HCT116 (cell line): ENCODE measurements around the gene PIGM. TPM values are rescaled to one million over a fixed set of nuclear protein-coding genes. Genes with fewer than 3 reads are reported as not detected.

Experiments
- ATAC-seq: fragments of 200-7000 bp; cut with Tn5 transposase; 2 replicates; pipeline ENCODE4 v1.9.1; 2020; ENCODE audit warnings: mild to moderate bottlenecking, moderate library complexity
- BruUV-seq: library from RNA; stranded (reverse); fragments of 400-500 nt; replicated peaks from 2 replicates; lab custom pipeline; 2021; lab: Mats Ljungman, UMichigan
- CTCF ChIA-PET: fragments of 300-600 bp; sonication (Branson Sonifier 250); formaldehyde crosslinking; loops from one replicate; lab custom pipeline; 2021; ENCODE audit warnings: antibody characterized with exemption; lab: Charles Lee
- POLR2A ChIA-PET: fragments of 300-600, 350-600 bp; sonication (Branson Sonifier 250); formaldehyde crosslinking; loops from one replicate; lab custom pipeline; 2021; ENCODE audit warnings: antibody characterized with exemption; lab: Charles Lee
- RAD21 ChIA-PET, 2 experiments: fragments of 300-600 bp; sonication (Branson Sonifier 250); formaldehyde crosslinking; loops; one replicate each; lab custom pipeline; 2023; ENCODE audit warnings: low total read pairs in 2 of 2; ENCODE audit not compliant: uncharacterized antibody in 2 of 2, unreplicated experiment in 2 of 2, low non-redundant PET in 1 of 2; lab: Charles Lee
- DNase-seq: peaks from one replicate; pipeline ENCODE4 v3.0.0-alpha.2; 2010; ENCODE audit warnings: low read depth, low spot score
- H2AFZ ChIP-seq: fragments of 200-600 bp; shearing (Covaris generic), sonication (generic); 2 replicates; pipeline ENCODE4 v1.6.1; 2017; ENCODE audit warnings: low read depth, mixed run types, mixed read lengths, antibody characterized with exemption, low read length; ENCODE audit not compliant: poor library complexity, severe bottlenecking
- H3K27ac ChIP-seq: 2 replicates; pipeline ENCODE4 v1.5.1; 2012; ENCODE audit warnings: low read depth, low read length
- H3K27me3 ChIP-seq: fragments of 200-600 bp; sonication (generic); 2 replicates; pipeline ENCODE4 v1.6.1; 2016; ENCODE audit warnings: mixed run types, low read length, mixed read lengths; ENCODE audit not compliant: insufficient read depth
- H3K36me3 ChIP-seq, 2 experiments: fragments of 200-500 bp in 1 of 2; fragments of 200-600 bp in 1 of 2; sonication (Bioruptor generic) in 1 of 2; sonication (generic) in 1 of 2; 2 replicates each; pipeline versions ENCODE4 v1.5.1 to v1.6.1; 2014 to 2016; ENCODE audit warnings: low read length in 2 of 2, inconsistent platforms in 1 of 2, mixed read lengths in 1 of 2, mixed run types in 1 of 2; ENCODE audit not compliant: insufficient read depth in 2 of 2, control insufficient read depth in 1 of 2
- H3K4me1 ChIP-seq, 2 experiments: fragments of 200-600 bp in 1 of 2; sonication (generic) in 1 of 2; 2 replicates each; pipeline versions ENCODE4 v1.5.1 to v1.6.1; 2012 to 2017; ENCODE audit warnings: low read length in 2 of 2, inconsistent platforms in 1 of 2, mild to moderate bottlenecking in 1 of 2, mixed read lengths in 1 of 2, mixed run types in 1 of 2, moderate library complexity in 1 of 2; ENCODE audit not compliant: insufficient read depth in 2 of 2, control insufficient read depth in 1 of 2
- H3K4me2 ChIP-seq: fragments of 200-600 bp; sonication (generic); 2 replicates; pipeline ENCODE4 v1.6.1; 2017; ENCODE audit warnings: mixed run types, low read length, mixed read lengths
- H3K4me3 ChIP-seq, 2 experiments: fragments of 200-600 bp in 1 of 2; sonication (generic) in 1 of 2; replicated peaks in 1 of 2; 2 replicates each; pipeline ENCODE4 v1.5.1; 2011 to 2016; ENCODE audit warnings: low read length in 2 of 2, control low read depth in 1 of 2, low read depth in 1 of 2, mild to moderate bottlenecking in 1 of 2, mixed read lengths in 1 of 2, mixed run types in 1 of 2
- H3K79me2 ChIP-seq: fragments of 200-600 bp; sonication (generic); 2 replicates; pipeline ENCODE4 v1.6.1; 2017; ENCODE audit warnings: mild to moderate bottlenecking, mixed run types, low read length, moderate library complexity, mixed read lengths; ENCODE audit not compliant: insufficient read depth
- H3K9ac ChIP-seq: fragments of 200-600 bp; sonication (generic); 2 replicates; pipeline ENCODE4 v1.6.1; 2016; ENCODE audit warnings: low read length, mixed read lengths
- H3K9me2 ChIP-seq: fragments of 200-600 bp; sonication (generic), shearing (Covaris generic); 2 replicates; pipeline ENCODE4 v1.6.1; 2017; ENCODE audit warnings: mixed run types, mild to moderate bottlenecking, moderate library complexity; ENCODE audit not compliant: insufficient read depth
- H3K9me3 ChIP-seq, 2 experiments: fragments of 200-500 bp in 1 of 2; fragments of 200-600 bp in 1 of 2; sonication (Bioruptor generic) in 1 of 2; sonication (generic) in 1 of 2; 2 replicates each; pipeline ENCODE4 v1.6.1; 2014 to 2017; ENCODE audit warnings: low read length in 2 of 2, mixed read lengths in 2 of 2, inconsistent platforms in 1 of 2, low read depth in 1 of 2, mild to moderate bottlenecking in 1 of 2, mixed run types in 1 of 2, moderate library complexity in 1 of 2; ENCODE audit not compliant: control insufficient read depth in 1 of 2, insufficient read depth in 1 of 2
- H4K20me1 ChIP-seq: fragments of 200-600 bp; sonication (generic), shearing (Covaris generic); 2 replicates; pipeline ENCODE4 v1.6.1; 2017; ENCODE audit warnings: mixed run types, mild to moderate bottlenecking, moderate library complexity; ENCODE audit not compliant: insufficient read depth
- CBX3 ChIP-seq: IDR thresholded peaks from 2 replicates; pipeline ENCODE4 v1.6.1; 2012; ENCODE audit warnings: low read depth
- CEBPB ChIP-seq: IDR thresholded peaks from 2 replicates; pipeline ENCODE4 v1.6.1; 2012; ENCODE audit warnings: low read depth
- EGR1 ChIP-seq: IDR thresholded peaks from 2 replicates; pipeline ENCODE4 v1.6.1; 2012; ENCODE audit warnings: low read depth
- EZH2 ChIP-seq: fragments of 200-600 bp; sonication (generic); IDR thresholded peaks from 2 replicates; pipeline ENCODE4 v1.6.1; 2017; ENCODE audit warnings: antibody characterized with exemption, mixed run types
- FOSL1 ChIP-seq: IDR thresholded peaks from 2 replicates; pipeline ENCODE4 v1.6.1; 2012; ENCODE audit warnings: low read depth
- POLR2AphosphoS5 ChIP-seq: IDR thresholded peaks from 2 replicates; pipeline ENCODE4 v1.6.1; 2011; ENCODE audit warnings: mild to moderate bottlenecking, low read depth, low read length, moderate library complexity
- SIN3A ChIP-seq: IDR thresholded peaks from 2 replicates; pipeline ENCODE4 v1.6.1; 2012; ENCODE audit warnings: low read depth
- SP1 ChIP-seq: IDR thresholded peaks from 2 replicates; pipeline ENCODE4 v1.6.1; 2012; ENCODE audit warnings: low read depth
- SRF ChIP-seq: IDR thresholded peaks from 2 replicates; pipeline ENCODE4 v1.6.1; 2012; ENCODE audit warnings: low read depth
- TCF7L2 ChIP-seq: IDR thresholded peaks from 2 replicates; pipeline ENCODE4 v1.7.0; 2011; ENCODE audit warnings: borderline replicate concordance, inconsistent platforms; ENCODE audit not compliant: insufficient read depth, insufficient read length; ENCODE audit errors: extremely low read depth
- YY1 ChIP-seq: IDR thresholded peaks from 2 replicates; pipeline ENCODE4 v1.6.1; 2011; ENCODE audit warnings: low read length, low read depth, moderate library complexity, mild to moderate bottlenecking; ENCODE audit not compliant: insufficient replicate concordance; ENCODE audit errors: extremely low read depth
- ZNF274 ChIP-seq: fragments of 200-500 bp; sonication (Bioruptor generic); IDR thresholded peaks from 2 replicates; pipeline ENCODE4 v1.6.1; 2014; ENCODE audit warnings: mild to moderate bottlenecking, low read depth, low read length, inconsistent platforms
- intact Hi-C: fragments of 100-400 bp; cut with micrococcal nuclease; formaldehyde crosslinking; loops from 2 replicates; pipeline ENCODE4 v1.10.0; 2022
- total RNA-seq: library from RNA; stranded (reverse); gene quantifications from one replicate; pipeline ENCODE4 v1.2.1, GENCODE V29; 2021; ENCODE audit not compliant: unreplicated experiment
- TF ChIP-seq, protein P1 (sequence below): IDR thresholded peaks from 2 replicates; pipeline ENCODE4 v1.6.1; 2012
- TF ChIP-seq, protein P2 (sequence below): IDR thresholded peaks from 2 replicates; pipeline ENCODE4 v1.6.1; 2011; ENCODE audit warnings: mild to moderate bottlenecking, low read length, moderate library complexity; ENCODE audit not compliant: insufficient replicate concordance; ENCODE audit errors: extremely low read depth

Gene PIGM
- total RNA-seq, 1 experiment from 2014 or later, result 4.1 TPM

DNA sequence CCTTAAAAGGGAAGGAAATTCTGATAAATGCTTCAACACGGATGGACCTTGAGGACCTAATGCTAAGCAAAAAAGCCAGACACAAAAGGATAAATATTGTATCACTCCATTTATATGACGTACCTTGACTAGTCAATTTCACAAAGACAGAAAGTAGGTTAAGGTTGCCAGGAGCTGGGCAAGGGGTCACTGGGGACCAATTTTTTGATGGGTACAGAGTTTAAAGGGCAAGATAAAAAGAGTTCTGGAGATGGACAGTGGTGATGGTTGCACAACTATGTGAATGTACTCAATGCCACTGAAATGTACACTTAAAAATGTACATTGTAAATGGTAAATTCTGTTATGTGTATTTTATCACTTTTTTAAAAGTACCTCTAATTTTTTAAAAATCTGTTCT is 45.7 kb downstream of the PIGM start:
- H3K4me2 ChIP-seq, result no peak overlapping the region
- no peaks in the 10 kb centered on the region for H4K20me1 ChIP-seq
- no TSS peak for BruUV-seq
- ChIA-PET POLR2A (no interaction called here), RAD21 (no interaction called here), CTCF (no interaction called here)
- H3K4me3 ChIP-seq, result no peak overlapping the region
- no peaks in the 10 kb centered on the region for H3K36me3 ChIP-seq
- no peaks in the 10 kb centered on the region for H3K9me2 ChIP-seq
- ATAC-seq (no peak), DNase-seq (no peak)
- H3K9me3 ChIP-seq, result no peaks in the 10 kb centered on the region
- no peaks in the 10 kb centered on the region for H3K4me1 ChIP-seq
- no peaks in the 10 kb centered on the region for H3K79me2 ChIP-seq
- TF ChIP-seq SRF, result no peak
- no peak for TF ChIP-seq SIN3A
- TF ChIP-seq SP1, result no peak
- no peak for TF ChIP-seq TCF7L2
- no peak for TF ChIP-seq CBX3
- no peak for TF ChIP-seq YY1
- TF ChIP-seq ZNF274, result no peak
- no peak for TF ChIP-seq EGR1
- TF ChIP-seq, protein P1, sequence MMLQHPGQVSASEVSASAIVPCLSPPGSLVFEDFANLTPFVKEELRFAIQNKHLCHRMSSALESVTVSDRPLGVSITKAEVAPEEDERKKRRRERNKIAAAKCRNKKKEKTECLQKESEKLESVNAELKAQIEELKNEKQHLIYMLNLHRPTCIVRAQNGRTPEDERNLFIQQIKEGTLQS, result no peak
- TF ChIP-seq, protein P2, sequence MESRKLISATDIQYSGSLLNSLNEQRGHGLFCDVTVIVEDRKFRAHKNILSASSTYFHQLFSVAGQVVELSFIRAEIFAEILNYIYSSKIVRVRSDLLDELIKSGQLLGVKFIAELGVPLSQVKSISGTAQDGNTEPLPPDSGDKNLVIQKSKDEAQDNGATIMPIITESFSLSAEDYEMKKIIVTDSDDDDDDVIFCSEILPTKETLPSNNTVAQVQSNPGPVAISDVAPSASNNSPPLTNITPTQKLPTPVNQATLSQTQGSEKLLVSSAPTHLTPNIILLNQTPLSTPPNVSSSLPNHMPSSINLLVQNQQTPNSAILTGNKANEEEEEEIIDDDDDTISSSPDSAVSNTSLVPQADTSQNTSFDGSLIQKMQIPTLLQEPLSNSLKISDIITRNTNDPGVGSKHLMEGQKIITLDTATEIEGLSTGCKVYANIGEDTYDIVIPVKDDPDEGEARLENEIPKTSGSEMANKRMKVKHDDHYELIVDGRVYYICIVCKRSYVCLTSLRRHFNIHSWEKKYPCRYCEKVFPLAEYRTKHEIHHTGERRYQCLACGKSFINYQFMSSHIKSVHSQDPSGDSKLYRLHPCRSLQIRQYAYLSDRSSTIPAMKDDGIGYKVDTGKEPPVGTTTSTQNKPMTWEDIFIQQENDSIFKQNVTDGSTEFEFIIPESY, result no peak
- TF ChIP-seq FOSL1, result no peak
- TF ChIP-seq CEBPB, result no peak
- no peak for TF ChIP-seq POLR2AphosphoS5
- TF ChIP-seq EZH2, result no peak
- intact Hi-C loops, result no loop called here
- H2AFZ ChIP-seq, result no peak overlapping the region
- peaks cover 13% of the 10 kb centered on the region; the same call in 1 of the 2 replicates for H3K27me3 ChIP-seq
- no peak overlapping the region for H3K9ac ChIP-seq
- no peak overlapping the region for H3K27ac ChIP-seq
